Measurements from ENCODE around the gene PRUNE2.
"Not testable (repeated sequence)": the region's sequence is repeated elsewhere in the genome, so short reads cannot be mapped to it uniquely, and the experiment has no call there.

PRUNE2 gene

GRCh38 chr9:76793784-76794431 lies 112.0 kb downstream of the PRUNE2 start:
- DNase-seq (ENCODE audit: low read depth in 3 of 3) = no peak

GRCh38 chr9:76789840-76790239 lies 116.1 kb downstream of the PRUNE2 start:
- DNase-seq (ENCODE audit: low read depth in 3 of 3) = no peak

DNA sequence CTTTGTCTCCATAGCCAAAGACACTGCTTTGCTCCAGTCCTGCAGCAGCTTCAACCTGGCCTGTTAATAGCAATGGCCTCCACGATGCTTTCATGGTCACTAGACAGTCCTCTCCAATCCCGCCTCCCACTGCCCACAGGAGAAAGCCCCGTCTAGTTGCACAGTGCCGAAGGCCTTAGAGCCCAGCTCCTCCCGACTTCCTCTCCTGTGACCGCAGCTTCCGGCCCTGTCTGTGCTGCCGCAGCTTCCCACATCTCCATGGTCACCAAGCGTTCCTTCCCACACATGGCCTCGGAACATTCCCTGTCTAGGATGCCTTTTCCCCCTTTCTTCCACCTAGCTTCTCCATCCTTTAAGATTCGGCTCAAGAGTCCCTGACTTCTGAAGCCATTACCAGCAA lies 118.2 kb downstream of the PRUNE2 start:
- DNase-seq (ENCODE audit: low read depth in 3 of 3) = no peak

DNA sequence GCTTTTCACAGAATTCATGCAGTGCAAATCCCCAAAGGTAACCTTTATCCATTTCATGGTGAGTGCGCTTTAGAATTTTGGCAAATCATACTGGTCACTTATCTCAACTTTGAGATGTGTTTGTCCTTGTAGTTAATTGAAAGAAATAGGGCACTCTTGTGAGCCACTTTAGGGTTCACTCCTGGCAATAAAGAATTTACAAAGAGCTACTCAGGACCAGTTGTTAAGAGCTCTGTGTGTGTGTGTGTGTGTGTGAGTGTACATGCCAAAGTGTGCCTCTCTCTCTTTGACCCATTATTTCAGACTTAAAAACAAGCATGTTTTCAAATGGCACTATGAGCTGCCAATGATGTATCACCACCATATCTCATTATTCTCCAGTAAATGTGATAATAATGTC lies 120.4 kb downstream of the PRUNE2 start:
- no peak for DNase-seq (ENCODE audit: low read depth in 3 of 3)

DNA sequence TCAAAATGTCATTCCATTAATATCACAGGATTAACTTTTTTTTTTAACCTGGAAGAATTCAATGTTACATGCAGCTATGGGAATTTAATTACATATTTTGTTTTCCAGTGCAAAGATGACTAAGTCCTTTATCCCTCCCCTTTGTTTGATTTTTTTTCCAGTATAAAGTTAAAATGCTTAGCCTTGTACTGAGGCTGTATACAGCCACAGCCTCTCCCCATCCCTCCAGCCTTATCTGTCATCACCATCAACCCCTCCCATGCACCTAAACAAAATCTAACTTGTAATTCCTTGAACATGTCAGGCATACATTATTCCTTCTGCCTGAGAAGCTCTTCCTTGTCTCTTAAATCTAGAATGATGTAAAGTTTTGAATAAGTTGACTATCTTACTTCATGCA lies 121.0 kb downstream of the PRUNE2 start:
- DNase-seq (ENCODE audit: low read depth in 3 of 3) = no peak

GRCh38 chr9:76772686-76773445 lies 133.0 kb downstream of the PRUNE2 start:
- DNase-seq (ENCODE audit: low read depth in 3 of 3) = no peak

DNA sequence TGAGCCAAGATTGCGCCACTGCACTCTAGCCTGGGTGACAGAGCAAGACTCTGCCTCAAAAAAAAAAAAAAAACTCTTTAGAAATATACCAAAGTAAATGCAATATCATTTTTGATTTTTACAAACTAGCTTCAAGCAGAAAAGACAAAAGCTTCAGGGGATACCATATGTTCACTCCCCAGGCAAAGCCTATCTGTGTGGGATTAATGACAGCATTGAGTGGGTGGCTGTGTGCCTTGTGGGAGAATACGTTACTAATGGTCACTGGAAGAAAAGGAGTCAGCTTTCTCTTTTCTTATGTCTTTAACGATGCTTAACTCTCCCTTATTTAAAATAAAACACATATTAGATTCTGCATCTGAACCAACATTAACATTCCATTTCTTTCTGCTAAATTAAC lies 139.8 kb downstream of the PRUNE2 start:
- DNase-seq (ENCODE audit: low read depth in 3 of 3) = no peak

DNA sequence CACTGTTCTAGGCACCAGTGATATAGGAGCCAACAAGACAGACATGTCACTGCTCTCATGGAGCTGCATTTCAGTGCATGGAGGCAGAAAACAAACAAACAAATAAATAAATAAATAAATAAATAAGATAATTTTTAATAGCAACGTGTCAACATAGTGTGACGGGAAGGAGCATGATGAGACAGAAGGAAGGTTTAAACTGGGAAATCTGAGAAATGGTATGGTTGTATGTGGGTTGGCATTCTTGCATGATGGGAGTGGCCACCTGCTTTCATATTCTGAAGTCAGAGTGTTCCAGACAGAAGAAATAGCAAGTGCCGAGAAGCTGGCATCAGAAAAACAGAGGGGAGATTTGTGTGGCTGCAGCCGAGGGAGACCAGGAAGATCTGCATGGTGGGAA lies 141.8 kb downstream of the PRUNE2 start, which contains the start of gene PCA3:
PCA3 (plus strand) TSS at position 301 of the 400 bp plus-strand sequence.
- no peak for DNase-seq (ENCODE audit: low read depth in 3 of 3)

GRCh38 chr9:76761448-76761847 lies 144.5 kb downstream of the PRUNE2 start:
- DNase-seq (ENCODE audit: low read depth in 3 of 3) = no peak

DNA sequence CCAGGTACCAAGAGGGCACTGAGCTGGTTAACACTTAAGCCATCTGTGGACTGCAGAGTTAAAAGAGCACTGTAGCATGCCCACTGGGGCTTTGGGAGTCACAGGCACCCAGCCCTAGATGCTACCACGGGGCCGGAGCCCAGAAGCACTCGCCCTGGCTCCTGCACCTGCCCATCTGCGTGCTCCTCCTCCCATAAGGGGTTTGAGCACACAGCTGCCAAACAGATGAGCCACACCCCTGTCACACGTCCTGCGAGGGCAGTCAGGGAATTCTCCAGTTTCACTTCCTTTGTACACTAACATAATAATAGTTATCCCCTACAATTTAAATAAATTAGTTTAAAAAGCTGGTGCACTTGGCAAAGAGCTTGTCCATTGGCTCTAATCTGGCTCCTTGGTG lies 146.2 kb downstream of the PRUNE2 start:
- no peak for DNase-seq (ENCODE audit: low read depth in 3 of 3)

- DNase-seq (ENCODE audit: low read depth in 3 of 3) = no peak
These were observed 147.4 kb downstream of the PRUNE2 start for GRCh38 chr9:76758476-76758875.

DNA sequence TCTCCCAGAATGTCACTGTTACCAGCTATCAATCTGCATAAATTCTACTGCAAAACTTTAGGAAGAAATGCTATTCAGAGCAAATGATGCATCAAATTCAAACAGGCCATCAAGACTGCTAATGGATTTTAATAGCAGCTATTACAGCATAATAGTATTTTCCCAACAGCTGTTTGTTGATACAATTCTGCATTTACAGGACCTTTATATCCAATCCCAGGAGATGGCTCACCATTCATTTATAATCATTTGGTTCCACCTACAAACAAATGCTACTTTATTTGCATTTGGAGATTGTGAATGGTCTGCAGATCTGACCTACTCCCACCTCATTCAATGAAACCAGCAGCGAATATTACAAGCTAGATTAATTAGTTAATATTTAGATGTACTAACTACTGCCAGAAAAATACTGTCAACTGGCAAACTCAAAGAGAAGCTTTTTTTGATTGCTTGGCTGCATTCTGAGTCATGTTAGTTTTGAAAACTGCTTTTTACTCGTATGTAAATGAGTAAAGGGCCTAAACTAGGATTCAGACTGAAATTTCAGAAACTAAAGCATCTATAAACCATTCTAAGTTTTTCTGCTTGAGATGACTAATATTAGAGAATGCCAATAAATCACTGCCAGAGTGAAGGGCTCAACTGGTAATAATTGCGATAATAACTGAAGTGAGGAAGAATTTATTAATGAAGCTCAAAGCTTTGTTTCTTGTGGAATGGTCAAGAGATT lies 148.8 kb downstream of the PRUNE2 start:
- DNase-seq (ENCODE audit: low read depth in 3 of 3) = no peak

DNA sequence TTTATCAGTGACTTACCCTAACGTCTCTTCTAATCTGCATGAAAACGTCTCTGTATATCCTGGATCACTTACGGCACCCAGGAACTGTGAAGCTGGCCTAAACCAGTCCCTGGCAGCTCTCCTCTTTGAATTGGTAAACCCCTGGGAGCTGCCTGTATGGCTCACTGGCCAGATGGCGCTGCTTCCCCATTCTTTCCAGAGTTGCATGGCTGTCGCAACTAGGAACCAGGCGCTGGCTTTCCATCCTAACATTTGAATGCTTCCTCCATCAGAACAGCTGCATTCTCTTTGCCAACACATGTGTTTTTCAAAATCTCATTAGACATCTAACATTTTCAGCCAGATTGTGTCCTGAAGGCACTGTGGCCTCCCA lies 149.7 kb downstream of the PRUNE2 start:
- no peak for DNase-seq (ENCODE audit: low read depth in 3 of 3)

DNA sequence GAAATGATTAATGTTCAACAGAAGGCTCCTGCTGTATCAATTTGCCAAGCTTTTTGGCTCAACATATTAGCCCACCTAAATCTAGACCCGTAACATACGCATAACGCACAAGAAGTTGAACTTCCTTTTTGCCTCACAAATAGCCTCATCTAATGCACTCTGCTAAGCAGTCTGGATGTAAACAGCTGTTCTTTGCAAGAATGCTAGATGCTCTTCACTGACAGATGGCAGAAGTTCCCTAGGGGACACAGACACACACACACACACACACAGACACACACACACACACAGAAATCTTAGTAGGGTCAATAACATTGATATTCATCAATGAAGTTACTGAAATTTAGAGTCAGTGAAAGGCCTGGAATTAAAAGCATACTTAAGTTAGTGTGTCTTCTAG lies 154.9 kb downstream of the PRUNE2 start:
- no peak for DNase-seq (ENCODE audit: low read depth in 3 of 3)

GRCh38 chr9:76744336-76744735 lies 161.6 kb downstream of the PRUNE2 start:
- no peak for DNase-seq (ENCODE audit: low read depth in 3 of 3)

GRCh38 chr9:76743931-76744330 lies 162.0 kb downstream of the PRUNE2 start:
- DNase-seq (ENCODE audit: low read depth in 3 of 3) = no peak

GRCh38 chr9:76742890-76743289 lies 163.0 kb downstream of the PRUNE2 start:
- not testable (repeated sequence) for DNase-seq (ENCODE audit: low read depth in 3 of 3)

- no peak for DNase-seq (ENCODE audit: low read depth in 3 of 3)
These were observed 164.4 kb downstream of the PRUNE2 start for GRCh38 chr9:76741524-76741923.

DNA sequence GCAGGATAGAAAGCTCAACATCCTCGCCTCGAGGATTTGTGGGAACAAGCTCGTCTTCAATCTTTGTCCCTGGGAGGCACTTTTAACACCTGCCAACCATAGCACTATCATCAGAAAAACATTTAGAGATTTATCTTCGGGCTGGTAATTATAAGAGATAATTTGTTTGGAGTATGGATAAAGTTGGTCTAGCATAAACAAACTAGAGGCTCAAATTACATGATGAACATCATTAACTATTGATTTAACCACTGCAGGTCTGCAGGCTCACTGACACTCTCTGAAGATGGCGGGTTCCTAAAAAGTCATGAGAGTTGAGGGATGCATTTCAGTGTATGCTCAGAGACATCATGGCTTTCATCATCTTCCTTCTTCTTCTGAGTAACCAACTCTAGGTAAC lies 167.5 kb downstream of the PRUNE2 start:
- no peak for DNase-seq (ENCODE audit: low read depth in 3 of 3)

DNA sequence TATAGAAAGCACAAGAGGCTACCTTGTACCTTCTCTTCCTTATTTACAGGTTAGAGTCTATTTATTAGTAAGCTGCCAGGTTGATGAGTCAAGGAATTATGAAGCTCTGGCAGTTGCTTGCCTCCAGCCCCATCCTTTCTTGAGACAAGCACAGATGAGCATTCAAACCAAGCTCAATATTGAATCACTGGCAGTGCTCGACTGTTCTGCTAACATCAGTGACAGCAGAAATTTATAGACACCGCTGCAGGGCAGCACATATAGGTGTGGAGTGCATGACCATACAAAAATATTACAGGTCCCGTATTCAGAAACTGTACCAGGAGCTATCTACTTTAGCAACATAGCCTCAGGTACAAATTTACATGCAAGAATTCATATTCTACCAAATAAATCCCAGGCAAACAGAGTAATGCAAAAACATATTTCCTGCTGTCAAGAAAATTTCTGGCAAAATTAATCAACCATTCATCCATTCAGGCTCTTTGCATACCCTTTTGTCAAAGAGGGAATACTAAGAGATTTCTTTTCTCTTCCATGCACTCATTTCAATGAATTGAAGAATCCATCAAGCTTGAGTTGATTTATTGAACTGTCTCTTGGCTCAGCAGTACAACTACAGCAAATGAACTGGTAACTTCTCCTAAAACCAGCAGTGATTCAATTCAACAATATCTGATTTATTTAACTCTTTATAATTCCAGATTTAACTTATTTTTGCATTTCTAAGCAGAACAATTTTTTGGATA lies 168.6 kb downstream of the PRUNE2 start:
- DNase-seq (ENCODE audit: low read depth in 3 of 3) = no peak

- no peak for DNase-seq (ENCODE audit: low read depth in 3 of 3)
These were observed 171.2 kb downstream of the PRUNE2 start for GRCh38 chr9:76734716-76735115.

GRCh38 chr9:76733096-76733495 lies 172.8 kb downstream of the PRUNE2 start:
- DNase-seq (ENCODE audit: low read depth in 3 of 3) = no peak
